Calu3 (cell line): ENCODE data around the gene EYS. TPM values are rescaled to one million over a fixed set of nuclear protein-coding genes. Genes with fewer than 3 reads are reported as not detected.

Experiments used
- BruUV-seq: library from RNA; stranded (reverse); fragments of 400-500 nt; replicated peaks from 2 replicates; lab custom pipeline; 2021; lab: Mats Ljungman, UMichigan
- CTCF ChIA-PET: fragments of 300-600 bp; sonication (Branson Sonifier 250); formaldehyde crosslinking; loops from one replicate; lab custom pipeline; 2022; ENCODE audit warnings: antibody characterized with exemption; lab: Charles Lee
- DNase-seq: peaks from one replicate; pipeline ENCODE4 v3.0.0; 2022
- H3K27ac Mint-ChIP-seq: one replicate; pipeline ENCODE4 v1.8.0; 2022; ENCODE audit warnings: mixed read lengths; ENCODE audit not compliant: unreplicated experiment
- H3K27me3 Mint-ChIP-seq: one replicate; pipeline ENCODE4 v1.8.0; 2022; ENCODE audit warnings: mixed read lengths; ENCODE audit not compliant: unreplicated experiment
- H3K36me3 Mint-ChIP-seq: one replicate; pipeline ENCODE4 v1.8.0; 2022; ENCODE audit warnings: mild to moderate bottlenecking, moderate library complexity, mixed read lengths; ENCODE audit not compliant: insufficient read depth, unreplicated experiment
- H3K4me1 Mint-ChIP-seq: one replicate; pipeline ENCODE4 v1.8.0; 2022; ENCODE audit warnings: mild to moderate bottlenecking, low read depth, mixed read lengths; ENCODE audit not compliant: unreplicated experiment
- H3K4me3 Mint-ChIP-seq: one replicate; pipeline ENCODE4 v1.8.0; 2022; ENCODE audit warnings: mild to moderate bottlenecking, low read depth, moderate library complexity, mixed read lengths; ENCODE audit not compliant: unreplicated experiment
- H3K9me3 Mint-ChIP-seq: one replicate; pipeline ENCODE4 v1.8.0; 2022; ENCODE audit warnings: low read depth, mixed read lengths; ENCODE audit not compliant: unreplicated experiment
- CTCF ChIP-seq: fragments of 200-600 bp; IDR thresholded peaks from one replicate; pipeline ENCODE4 v1.8.0; 2022; ENCODE audit warnings: antibody characterized with exemption; ENCODE audit not compliant: unreplicated experiment
- intact Hi-C: fragments of 100-400 bp; cut with micrococcal nuclease; formaldehyde crosslinking; loops from one replicate; pipeline ENCODE4 v1.10.0; 2022; ENCODE audit not compliant: unreplicated experiment
- total RNA-seq: library from RNA; stranded (reverse); gene quantifications from 2 replicates; pipeline ENCODE4 v1.2.3, GENCODE V29; 2022

Gene EYS
- total RNA-seq, 1 experiment from 2014 or later = not detected

GRCh38 chr6:64737418-64737817, 969.6 kb downstream of the EYS start:
- CTCF ChIA-PET = interaction anchor here (0.7 kb wide), 1 partner anchor 1931 kb away, joined by 3 read pairs; no protein-coding TSS in a partner anchor
- H3K4me1 Mint-ChIP-seq = no peaks in the 10 kb centered on the region
- DNase-seq = no peak
- no peaks in the 10 kb centered on the region for H3K27me3 Mint-ChIP-seq
- no peak for TF ChIP-seq CTCF
- H3K4me3 Mint-ChIP-seq = no peak overlapping the region
- BruUV-seq = no TSS peak
- H3K27ac Mint-ChIP-seq = no peak overlapping the region
- intact Hi-C loops = no loop called here
- peaks cover 2% of the 10 kb centered on the region for H3K9me3 Mint-ChIP-seq
- H3K36me3 Mint-ChIP-seq = no peaks in the 10 kb centered on the region

- no peaks in the 10 kb centered on the region for H3K4me1 Mint-ChIP-seq
- no peak for DNase-seq
- H3K27me3 Mint-ChIP-seq = no peaks in the 10 kb centered on the region
- CTCF ChIA-PET = no interaction called here
- no peak for TF ChIP-seq CTCF
- H3K9me3 Mint-ChIP-seq = peaks cover 2% of the 10 kb centered on the region
- intact Hi-C loops = no loop called here
- H3K36me3 Mint-ChIP-seq = no peaks in the 10 kb centered on the region
- no peak overlapping the region for H3K4me3 Mint-ChIP-seq
- H3K27ac Mint-ChIP-seq = no peak overlapping the region
- BruUV-seq = no TSS peak
Measured at GRCh38 chr6:64736421-64736950, 970.5 kb downstream of the EYS start.

- CTCF ChIA-PET = no interaction called here
- no peaks in the 10 kb centered on the region for H3K4me1 Mint-ChIP-seq
- no peak overlapping the region for H3K4me3 Mint-ChIP-seq
- no peak for DNase-seq
- no peak overlapping the region for H3K27ac Mint-ChIP-seq
- no peaks in the 10 kb centered on the region for H3K27me3 Mint-ChIP-seq
- intact Hi-C loops = no loop called here
- no TSS peak for BruUV-seq
- TF ChIP-seq CTCF = no peak
- H3K36me3 Mint-ChIP-seq = no peaks in the 10 kb centered on the region
- H3K9me3 Mint-ChIP-seq = peaks cover 6% of the 10 kb centered on the region
Measured at GRCh38 chr6:64733433-64733832, 973.6 kb downstream of the EYS start.

GRCh38 chr6:64732888-64733287, 974.1 kb downstream of the EYS start:
- no TSS peak for BruUV-seq
- Mint-ChIP-seq H3K9me3 (peaks cover 3% of the 10 kb centered on the region), H3K27ac (no peak overlapping the region), H3K4me1 (no peaks in the 10 kb centered on the region), H3K36me3 (no peaks in the 10 kb centered on the region), H3K27me3 (no peaks in the 10 kb centered on the region), H3K4me3 (no peak overlapping the region)
- intact Hi-C loops = no loop called here
- DNase-seq = no peak
- no peak for TF ChIP-seq CTCF
- CTCF ChIA-PET = no interaction called here
